Measurements from ENCODE around the gene TRIM40. TPM values are rescaled to one million over a fixed set of nuclear protein-coding genes. Genes with fewer than 3 reads are reported as not detected.

Gene TRIM40
- total RNA-seq, 2 donors from 2014 or later = not detected

DNA sequence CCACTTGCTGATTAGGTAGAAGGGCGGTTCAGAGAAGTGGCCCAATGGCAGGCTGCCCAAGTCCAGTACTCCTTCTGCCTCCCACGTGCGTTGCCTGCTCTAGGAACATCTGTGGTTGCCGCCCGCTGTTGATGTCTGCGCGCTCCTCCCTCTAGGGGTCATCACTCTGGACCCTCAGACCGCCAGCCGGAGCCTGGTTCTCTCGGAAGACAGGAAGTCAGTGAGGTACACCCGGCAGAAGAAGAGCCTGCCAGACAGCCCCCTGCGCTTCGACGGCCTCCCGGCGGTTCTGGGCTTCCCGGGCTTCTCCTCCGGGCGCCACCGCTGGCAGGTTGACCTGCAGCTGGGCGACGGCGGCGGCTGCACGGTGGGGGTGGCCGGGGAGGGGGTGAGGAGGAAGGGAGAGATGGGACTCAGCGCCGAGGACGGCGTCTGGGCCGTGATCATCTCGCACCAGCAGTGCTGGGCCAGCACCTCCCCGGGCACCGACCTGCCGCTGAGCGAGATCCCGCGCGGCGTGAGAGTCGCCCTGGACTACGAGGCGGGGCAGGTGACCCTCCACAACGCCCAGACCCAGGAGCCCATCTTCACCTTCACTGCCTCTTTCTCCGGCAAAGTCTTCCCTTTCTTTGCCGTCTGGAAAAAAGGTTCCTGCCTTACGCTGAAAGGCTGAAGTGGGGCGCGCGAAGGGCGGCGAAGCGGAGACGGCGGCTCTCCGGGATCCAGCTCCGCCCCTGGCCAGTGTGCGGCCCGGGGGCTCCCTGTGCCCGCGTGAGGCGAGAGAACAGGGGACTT, 35.9 kb downstream of the TRIM40 start:
- H3K27me3 ChIP-seq (replicated peaks; ENCODE audit: insufficient read depth) = peaks cover 6% of the 10 kb centered on the region
- WGBS = 6% methylated on average over 40 of the region's 62 CpGs
- H3K4me1 ChIP-seq (replicated peaks) = no peaks in the 10 kb centered on the region
- H3K4me3 ChIP-seq = no peak overlapping the region
- no peak overlapping the region for H3K27ac ChIP-seq
- intact Hi-C loops (cut with DNase I) = no loop called here
- no peaks in the 10 kb centered on the region for H3K36me3 ChIP-seq
- TF ChIP-seq, protein P1, sequence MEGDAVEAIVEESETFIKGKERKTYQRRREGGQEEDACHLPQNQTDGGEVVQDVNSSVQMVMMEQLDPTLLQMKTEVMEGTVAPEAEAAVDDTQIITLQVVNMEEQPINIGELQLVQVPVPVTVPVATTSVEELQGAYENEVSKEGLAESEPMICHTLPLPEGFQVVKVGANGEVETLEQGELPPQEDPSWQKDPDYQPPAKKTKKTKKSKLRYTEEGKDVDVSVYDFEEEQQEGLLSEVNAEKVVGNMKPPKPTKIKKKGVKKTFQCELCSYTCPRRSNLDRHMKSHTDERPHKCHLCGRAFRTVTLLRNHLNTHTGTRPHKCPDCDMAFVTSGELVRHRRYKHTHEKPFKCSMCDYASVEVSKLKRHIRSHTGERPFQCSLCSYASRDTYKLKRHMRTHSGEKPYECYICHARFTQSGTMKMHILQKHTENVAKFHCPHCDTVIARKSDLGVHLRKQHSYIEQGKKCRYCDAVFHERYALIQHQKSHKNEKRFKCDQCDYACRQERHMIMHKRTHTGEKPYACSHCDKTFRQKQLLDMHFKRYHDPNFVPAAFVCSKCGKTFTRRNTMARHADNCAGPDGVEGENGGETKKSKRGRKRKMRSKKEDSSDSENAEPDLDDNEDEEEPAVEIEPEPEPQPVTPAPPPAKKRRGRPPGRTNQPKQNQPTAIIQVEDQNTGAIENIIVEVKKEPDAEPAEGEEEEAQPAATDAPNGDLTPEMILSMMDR (IDR thresholded peaks at IDR 0.05) = no peak
- TF ChIP-seq POLR2A (IDR thresholded peaks at IDR 0.05) = no peak
- TF ChIP-seq POLR2AphosphoS5 (IDR thresholded peaks at IDR 0.05) = no peak
- no peaks in the 10 kb centered on the region for H3K9me3 ChIP-seq
- no peak for DNase-seq (ENCODE audit: low spot score)

DNA sequence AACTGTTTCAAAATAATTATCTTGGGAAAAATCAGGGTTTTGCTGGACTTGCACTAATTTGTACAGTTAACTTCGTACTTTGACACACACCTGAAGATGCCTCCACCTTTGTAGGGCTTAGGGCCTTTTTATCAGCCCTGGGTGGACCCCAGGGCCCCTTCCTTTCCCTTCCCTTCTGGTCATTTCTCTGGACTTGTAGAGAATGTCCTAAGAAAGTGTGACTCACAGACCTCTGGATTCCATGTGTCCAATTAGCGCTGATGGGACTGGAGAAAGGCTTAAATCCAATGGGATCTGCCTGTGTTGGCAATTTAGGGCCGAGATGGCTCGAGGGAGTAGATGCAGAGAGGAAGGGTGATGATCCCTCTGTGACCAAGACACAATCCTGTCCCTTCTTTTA, 36.7 kb downstream of the TRIM40 start:
- Histone ChIP-seq H3K27ac (no peak overlapping the region), H3K36me3 (no peaks in the 10 kb centered on the region), H3K4me1 (replicated peaks) (no peaks in the 10 kb centered on the region), H3K4me3 (no peak overlapping the region), H3K27me3 (replicated peaks; ENCODE audit: insufficient read depth) (peaks cover 6% of the 10 kb centered on the region), H3K9me3 (no peaks in the 10 kb centered on the region)
- WGBS = 85% methylated on average over 4 of the region's 4 CpGs
- no peak for TF ChIP-seq POLR2AphosphoS5 (IDR thresholded peaks at IDR 0.05)
- TF ChIP-seq, protein P1 (IDR thresholded peaks at IDR 0.05) = no peak
- no peak for TF ChIP-seq POLR2A (IDR thresholded peaks at IDR 0.05)
- no peak for DNase-seq (ENCODE audit: low spot score)
- intact Hi-C loops (cut with DNase I) = no loop called here

DNA sequence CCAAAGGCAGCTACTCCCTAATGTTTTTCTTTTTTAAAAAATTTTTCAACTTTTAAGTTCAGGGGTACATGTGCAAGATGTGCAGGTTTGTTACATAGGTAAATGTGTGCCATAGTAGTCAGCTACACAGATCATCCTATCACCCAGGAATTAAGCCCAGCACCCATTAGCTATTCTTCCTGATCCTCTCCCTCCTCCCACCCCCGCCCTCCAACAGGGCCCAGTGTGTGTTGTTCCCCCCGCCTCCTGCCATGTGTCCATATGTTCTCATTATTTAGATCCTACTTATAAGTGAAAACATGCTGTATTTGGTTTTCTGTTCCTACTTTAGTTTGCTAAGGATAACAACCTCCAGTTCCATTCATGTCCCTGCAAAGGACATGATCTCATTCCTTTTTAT, 39.8 kb downstream of the TRIM40 start:
- 89% methylated on average over 2 of the region's 2 CpGs for WGBS
- DNase-seq (ENCODE audit: low spot score) = no peak
- H3K36me3 ChIP-seq = no peaks in the 10 kb centered on the region
- TF ChIP-seq POLR2AphosphoS5 (IDR thresholded peaks at IDR 0.05) = no peak
- TF ChIP-seq, protein P1 (IDR thresholded peaks at IDR 0.05) = no peak
- no peak overlapping the region for H3K27ac ChIP-seq
- no peaks in the 10 kb centered on the region for H3K9me3 ChIP-seq
- no peaks in the 10 kb centered on the region for H3K27me3 ChIP-seq (replicated peaks; ENCODE audit: insufficient read depth)
- intact Hi-C loops (cut with DNase I) = no loop called here
- H3K4me3 ChIP-seq = no peak overlapping the region
- no peaks in the 10 kb centered on the region for H3K4me1 ChIP-seq (replicated peaks)

DNA sequence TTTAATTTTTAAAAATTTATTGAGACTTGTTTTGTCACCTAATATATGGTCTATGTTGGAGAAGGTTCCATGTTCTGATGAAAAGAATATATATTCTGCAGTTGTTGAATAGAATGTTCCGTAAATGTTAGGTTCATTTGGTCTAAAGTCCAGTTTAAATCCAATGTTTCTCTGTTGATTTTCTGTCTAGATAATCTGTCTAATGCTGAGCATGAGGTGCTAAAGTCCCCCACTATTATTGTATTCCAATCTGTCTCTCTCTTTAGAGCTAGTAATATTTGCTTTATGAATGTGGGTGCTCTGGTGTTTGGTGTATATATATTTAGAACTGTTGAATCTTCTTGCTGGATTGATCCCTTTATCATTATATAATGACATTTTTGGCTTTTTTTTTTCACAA, 42.9 kb downstream of the TRIM40 start:
- WGBS = 98% methylated on average over 1 of the region's 1 CpG
- no peak for TF ChIP-seq POLR2AphosphoS5 (IDR thresholded peaks at IDR 0.05)
- no peak for TF ChIP-seq POLR2A (IDR thresholded peaks at IDR 0.05)
- TF ChIP-seq, protein P1 (IDR thresholded peaks at IDR 0.05) = no peak
- H3K27me3 ChIP-seq (replicated peaks; ENCODE audit: insufficient read depth) = no peaks in the 10 kb centered on the region
- H3K36me3 ChIP-seq = no peaks in the 10 kb centered on the region
- H3K4me3 ChIP-seq = no peak overlapping the region
- H3K4me1 ChIP-seq (replicated peaks) = no peaks in the 10 kb centered on the region
- intact Hi-C loops (cut with DNase I) = no loop called here
- no peak overlapping the region for H3K27ac ChIP-seq
- H3K9me3 ChIP-seq = no peaks in the 10 kb centered on the region
- no peak for DNase-seq (ENCODE audit: low spot score)

DNA sequence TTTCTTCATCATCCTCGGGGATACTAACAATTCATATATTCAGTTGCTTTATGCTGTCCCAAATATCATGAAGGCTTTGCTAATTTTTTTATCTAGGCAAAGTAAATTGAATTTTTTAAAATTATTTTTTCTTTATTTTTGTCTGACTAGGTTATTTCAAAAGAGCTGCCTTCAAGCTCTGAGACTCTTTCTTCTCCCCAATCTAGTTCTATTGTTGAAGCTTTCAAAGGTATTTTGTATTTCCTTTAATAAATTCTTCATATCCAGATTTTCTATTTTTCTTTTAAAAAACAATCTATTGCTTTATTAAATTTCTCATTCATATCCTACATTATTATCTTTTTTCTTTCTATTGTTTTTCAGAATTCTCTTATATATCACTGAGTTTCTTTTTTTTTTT, 44.2 kb downstream of the TRIM40 start:
- no peaks in the 10 kb centered on the region for H3K9me3 ChIP-seq
- intact Hi-C loops (cut with DNase I) = no loop called here
- no peaks in the 10 kb centered on the region for H3K4me1 ChIP-seq (replicated peaks)
- no peak overlapping the region for H3K27ac ChIP-seq
- no peaks in the 10 kb centered on the region for H3K36me3 ChIP-seq
- no peak for DNase-seq (ENCODE audit: low spot score)
- WGBS = 98% methylated on average over 1 of the region's 1 CpG
- no peaks in the 10 kb centered on the region for H3K27me3 ChIP-seq (replicated peaks; ENCODE audit: insufficient read depth)
- TF ChIP-seq POLR2AphosphoS5 (IDR thresholded peaks at IDR 0.05) (no peak), POLR2A (IDR thresholded peaks at IDR 0.05) (no peak)
- TF ChIP-seq, protein P1 (IDR thresholded peaks at IDR 0.05) = no peak
- H3K4me3 ChIP-seq = no peak overlapping the region
